A172 (cell line): ENCODE data around the gene PAK2. TPM values are rescaled to one million over a fixed set of nuclear protein-coding genes. Genes with fewer than 3 reads are reported as not detected.
"Not testable (repeated sequence)": the region's sequence is repeated elsewhere in the genome, so short reads cannot be mapped to it uniquely, and the experiment has no call there.

Experiments
- DNase-seq: peaks from one replicate; pipeline ENCODE4 v3.0.0-alpha.2; 2015; ENCODE audit warnings: low spot score
- total RNA-seq: library from RNA; depleted of rRNA; stranded (reverse); fragments of >200 nt; shearing (Covaris generic); gene quantifications from 2 replicates; pipeline ENCODE4 v1.2.3, GENCODE V29; 2014

Gene PAK2
- total RNA-seq, 1 experiment from 2014 or later = 54.0 TPM

DNA sequence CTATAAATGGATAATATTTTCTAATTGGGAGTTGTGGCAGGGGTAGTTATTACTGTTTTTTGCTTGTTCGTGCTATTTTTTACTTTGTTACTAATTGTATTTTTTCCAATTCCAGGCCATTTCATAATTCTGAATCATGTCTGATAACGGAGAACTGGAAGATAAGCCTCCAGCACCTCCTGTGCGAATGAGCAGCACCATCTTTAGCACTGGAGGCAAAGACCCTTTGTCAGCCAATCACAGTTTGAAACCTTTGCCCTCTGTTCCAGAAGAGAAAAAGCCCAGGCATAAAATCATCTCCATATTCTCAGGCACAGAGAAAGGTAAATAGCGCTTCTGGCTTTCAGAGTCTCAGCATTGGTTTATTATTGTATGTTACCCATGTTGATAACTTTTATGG is 42.9 kb downstream of the PAK2 start:
- DNase-seq = no peak

GRCh38 chr3:196788528-196788927 is 48.9 kb downstream of the PAK2 start:
- DNase-seq = no peak

GRCh38 chr3:196789885-196790359 is 50.3 kb downstream of the PAK2 start:
- DNase-seq = peak; percentile 12

- DNase-seq = no peak
These were observed 51.0 kb downstream of the PAK2 start for GRCh38 chr3:196790636-196791035.

GRCh38 chr3:196792771-196793170 is 53.1 kb downstream of the PAK2 start:
- peak; percentile 81 for DNase-seq

GRCh38 chr3:196793246-196793645 is 53.6 kb downstream of the PAK2 start:
- peak; percentile 98 for DNase-seq

DNA sequence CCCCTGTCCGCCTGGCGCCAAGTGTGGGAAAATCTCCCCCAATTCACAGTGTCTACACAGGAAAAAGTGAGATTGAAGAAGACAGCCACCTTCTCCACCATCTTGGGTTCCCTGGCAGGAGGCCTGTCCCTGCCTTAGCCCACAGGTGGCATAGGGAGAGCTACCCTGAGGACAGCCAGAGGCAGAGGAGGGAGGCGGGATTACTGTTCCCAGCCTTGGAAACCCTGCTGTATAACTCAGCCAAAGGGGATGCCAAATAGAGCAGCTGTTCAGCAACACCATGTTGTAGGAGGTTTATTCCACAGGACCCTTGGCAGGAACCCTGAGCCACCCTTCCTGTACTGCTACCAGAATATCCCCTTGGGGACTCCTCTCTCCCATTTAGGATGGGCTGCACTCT is 54.8 kb downstream of the PAK2 start:
- DNase-seq = no peak

DNA sequence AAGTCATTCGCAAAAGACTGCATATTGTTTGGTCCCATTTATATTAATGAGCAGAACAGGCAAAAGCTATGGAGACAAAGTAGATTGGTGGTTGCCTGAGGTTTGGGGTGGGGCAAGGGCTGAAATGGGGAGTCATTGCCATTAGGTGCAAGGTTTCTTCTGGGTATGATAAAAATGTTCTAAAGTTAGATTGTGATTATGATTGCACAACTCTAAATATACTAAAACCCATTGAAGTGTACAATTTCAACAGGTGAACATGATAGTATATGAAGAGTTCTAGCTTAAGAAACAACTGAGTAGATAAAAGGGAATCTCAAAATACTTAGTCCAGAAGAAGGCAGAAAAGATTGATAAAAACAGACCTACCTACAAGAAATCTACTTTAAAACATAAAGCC is 56.7 kb downstream of the PAK2 start:
- no peak for DNase-seq

DNA sequence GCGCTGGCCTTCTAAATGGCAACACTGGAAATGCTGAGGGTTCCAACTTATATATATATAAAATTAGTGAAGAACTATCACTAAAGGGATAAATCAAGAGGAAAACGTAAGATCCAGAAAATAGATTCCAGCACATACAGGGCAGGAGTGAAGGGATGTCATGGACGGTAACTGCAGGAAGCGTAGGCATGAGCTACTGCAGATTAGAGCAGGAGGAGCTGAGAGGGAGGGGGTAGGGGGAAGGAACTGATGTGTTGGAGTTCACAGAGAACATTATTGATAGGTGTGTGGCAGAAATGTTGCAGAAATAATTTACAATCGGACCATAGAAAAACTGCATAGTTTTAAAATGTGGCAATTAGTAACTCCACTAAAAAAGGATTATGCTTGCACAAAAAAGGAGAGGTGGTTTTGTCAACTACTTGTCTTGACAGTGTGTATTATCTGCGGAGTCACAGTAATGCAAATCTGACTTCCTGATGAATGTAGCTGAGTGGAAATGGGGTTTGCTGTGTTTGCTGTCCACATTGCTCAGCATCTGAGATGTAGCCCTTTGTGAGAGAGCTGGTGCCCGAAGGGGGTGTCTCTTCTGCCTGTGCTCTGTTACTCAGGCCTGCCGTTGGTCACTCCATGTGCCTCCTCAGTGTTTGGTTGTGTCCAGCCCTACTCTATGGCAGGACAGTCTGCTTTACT is 61.2 kb downstream of the PAK2 start:
- no peak for DNase-seq

GRCh38 chr3:196803891-196804468 is 64.3 kb downstream of the PAK2 start:
- DNase-seq = no peak

DNA sequence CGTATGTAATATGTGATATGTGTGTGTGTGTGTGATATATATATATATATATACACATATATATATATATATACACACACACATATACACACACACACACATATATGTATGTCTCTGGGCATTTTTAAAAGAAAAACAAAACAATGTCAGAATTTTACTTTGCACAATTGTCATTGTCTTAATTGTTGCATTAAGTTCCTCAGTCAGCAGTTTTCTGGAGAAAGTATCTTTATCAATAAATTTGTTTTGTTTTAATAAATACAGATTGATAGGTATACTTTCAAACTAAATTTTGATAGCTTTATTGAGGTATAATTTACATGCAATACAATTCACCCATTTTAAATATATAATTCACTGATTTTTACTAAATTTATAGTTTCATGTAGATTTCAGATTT is 65.1 kb downstream of the PAK2 start:
- DNase-seq = no peak

DNA sequence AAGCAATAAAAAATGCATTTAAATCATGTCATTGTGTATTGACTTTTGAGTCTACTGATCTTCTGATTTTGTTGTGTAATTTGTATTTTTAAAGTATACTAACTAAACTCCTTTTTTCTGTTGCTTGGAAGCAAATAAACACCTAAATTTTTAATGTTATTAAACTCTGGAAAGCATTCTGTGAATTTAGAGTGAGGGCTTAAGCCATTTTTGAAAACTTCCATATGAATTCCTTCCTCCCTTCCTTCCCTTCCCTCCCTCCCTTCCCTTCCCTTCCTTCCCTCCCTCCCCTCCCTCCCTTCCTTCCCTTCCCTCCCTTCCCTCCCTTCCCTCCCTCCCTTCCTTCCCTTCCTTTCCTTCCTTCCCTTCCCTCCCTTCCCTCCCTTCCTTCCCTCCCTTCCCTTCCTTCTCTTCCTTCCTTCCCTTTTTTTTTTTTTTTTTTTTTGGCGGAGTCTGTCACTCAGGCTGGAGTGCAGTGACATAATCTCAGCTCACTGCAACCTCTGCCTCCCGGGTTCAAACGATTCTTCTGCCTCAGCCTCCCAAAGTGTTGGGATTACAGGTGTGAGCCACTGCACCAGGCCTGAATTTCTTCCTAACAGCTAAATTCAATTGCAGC is 71.4 kb downstream of the PAK2 start:
- DNase-seq = no peak

DNA sequence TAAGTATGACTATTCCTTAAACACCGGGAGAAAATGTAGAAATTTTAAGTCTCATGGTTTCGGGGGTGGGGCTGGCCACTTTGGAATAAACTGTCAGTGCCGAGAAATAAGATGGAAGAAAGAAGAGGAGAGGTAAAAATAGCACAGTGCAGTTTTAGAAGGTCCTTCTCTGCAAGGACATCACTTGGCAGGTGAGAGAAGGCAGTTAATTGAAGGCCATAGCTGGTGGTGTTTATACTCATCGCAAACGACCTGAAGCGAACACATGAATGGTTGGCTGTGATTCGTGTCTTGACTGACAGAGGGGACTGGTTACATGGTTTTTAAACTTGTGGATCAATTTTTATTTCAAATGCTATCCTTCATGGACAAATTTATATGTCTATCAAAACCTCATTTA is 73.2 kb downstream of the PAK2 start:
- no peak for DNase-seq

DNA sequence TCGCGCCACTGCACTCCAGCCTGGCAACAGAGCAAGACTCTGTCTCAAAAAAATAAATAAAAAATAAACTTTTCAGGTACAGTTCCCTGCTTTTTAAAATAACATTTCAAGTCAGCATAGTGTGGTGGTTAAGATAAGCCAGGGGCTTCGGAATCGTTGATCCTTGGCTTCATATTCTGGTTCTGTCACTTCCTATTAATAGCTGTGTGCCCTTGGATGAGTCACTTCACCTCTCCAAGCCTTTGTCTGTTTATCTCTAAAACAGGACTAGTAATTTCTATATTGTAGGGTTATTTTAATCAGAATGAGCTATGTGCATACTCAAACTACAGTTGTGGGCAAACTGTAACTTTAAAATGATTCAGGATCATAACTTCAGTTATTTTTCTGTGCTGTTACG is 74.2 kb downstream of the PAK2 start:
- DNase-seq = peak; percentile 61

- no peak for DNase-seq
These were observed 82.2 kb downstream of the PAK2 start for GRCh38 chr3:196821806-196822355.

DNA sequence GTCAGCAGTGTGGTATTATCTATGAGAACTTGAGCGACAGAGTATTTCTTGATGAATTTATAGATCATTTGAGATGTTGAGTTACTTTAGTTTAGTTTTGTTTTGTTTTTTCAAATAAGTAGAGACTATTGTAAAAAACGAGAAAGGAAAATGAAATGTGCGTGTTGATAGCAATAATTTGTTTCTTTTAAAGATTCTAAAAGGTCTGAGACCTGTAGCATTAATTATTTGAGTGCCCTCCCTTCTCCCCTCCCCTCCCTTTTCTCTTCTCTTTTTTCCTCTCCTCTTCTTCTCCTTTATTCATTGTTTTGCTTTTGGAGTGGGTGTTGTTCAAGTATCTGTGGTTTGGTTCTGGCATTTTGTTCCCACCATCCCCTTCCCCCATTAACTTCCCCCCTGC is 90.0 kb downstream of the PAK2 start:
- DNase-seq = not testable (repeated sequence)

DNA sequence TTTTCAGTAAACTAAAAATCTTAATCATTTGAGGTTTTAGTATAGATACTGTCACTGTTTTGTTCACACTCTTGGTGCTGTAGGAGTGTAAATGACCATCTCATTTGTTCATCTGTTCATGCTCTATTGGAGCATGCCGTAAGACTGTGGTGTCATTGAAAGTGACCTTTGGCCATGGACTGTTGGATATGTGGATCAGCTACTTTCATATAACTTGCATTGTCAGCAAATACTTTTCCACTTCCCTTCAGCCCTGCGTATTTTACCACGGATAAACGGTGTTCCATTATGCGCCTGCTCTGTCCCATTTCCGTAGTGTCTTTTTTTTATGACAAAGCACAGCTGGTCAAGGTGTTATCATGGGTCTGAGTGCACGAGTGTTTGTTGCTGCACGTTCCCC is 95.4 kb downstream of the PAK2 start:
- no peak for DNase-seq

DNA sequence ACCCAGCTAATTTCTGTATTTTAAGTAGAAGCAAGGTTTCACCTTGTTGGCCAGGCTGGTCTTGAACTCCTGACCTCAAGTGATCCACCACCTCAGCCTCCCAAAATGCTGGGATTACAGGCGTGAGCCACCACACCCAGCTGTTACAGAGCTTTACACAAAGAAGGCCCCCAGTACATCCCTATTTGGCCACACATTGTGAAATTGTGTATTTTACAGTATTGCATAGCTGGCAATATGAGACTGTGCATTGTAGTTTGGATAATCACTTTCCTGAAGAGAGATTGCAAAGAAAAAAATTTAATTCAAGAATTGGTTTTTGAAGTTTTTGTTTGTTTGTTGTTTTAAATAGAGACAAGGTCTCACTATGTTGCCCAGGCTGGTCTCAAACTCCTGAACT is 97.0 kb downstream of the PAK2 start:
- DNase-seq = not testable (repeated sequence)

DNA sequence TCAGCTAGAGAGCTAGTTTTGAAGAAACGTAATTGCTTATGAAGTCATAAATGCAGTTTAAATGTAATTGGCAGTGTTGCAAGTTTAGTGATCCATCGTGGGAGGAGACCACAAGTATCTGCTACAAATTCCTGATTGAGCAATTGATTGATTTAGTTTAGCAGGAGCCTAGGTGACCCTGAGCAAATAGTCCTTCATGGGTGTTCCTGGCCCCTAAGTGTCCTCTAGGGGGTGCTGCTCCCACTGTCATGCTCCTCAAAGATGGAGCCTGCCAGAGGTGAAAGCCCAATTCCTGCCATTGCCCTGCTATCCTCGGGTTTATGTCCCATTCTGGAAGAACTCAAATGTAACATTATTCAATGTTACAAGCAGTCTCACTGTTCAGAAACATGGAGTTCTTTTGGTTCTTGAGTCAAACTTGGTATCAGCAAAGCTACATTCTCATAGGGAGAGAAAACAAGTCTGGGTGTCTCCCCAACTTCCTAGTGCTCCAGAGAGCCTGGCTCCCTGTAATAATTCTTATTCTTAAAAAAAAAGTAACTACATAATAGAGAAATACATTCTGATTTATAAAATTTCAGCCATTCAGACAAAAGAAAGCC is 98.3 kb downstream of the PAK2 start:
- DNase-seq = peak; percentile 49

DNA sequence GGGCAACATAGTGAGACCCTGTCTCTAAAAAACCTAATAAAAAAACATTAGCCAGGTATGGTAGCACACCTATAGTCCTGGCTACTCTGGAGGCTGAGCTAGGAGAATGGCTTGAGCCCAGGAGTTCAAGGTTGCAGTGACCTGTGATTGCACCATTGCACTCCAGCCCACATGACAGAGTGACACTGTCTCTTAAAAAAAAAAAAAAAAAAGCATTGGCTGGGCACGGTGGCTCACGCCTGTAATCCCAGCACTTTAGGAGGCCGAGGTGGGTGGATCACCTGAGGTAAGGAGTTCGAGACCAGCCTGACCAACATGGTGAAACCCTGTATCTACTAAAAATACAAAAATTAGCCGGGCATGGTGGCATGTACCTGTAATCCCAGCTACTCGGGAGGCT is 99.7 kb downstream of the PAK2 start:
- DNase-seq = not testable (repeated sequence)

DNA sequence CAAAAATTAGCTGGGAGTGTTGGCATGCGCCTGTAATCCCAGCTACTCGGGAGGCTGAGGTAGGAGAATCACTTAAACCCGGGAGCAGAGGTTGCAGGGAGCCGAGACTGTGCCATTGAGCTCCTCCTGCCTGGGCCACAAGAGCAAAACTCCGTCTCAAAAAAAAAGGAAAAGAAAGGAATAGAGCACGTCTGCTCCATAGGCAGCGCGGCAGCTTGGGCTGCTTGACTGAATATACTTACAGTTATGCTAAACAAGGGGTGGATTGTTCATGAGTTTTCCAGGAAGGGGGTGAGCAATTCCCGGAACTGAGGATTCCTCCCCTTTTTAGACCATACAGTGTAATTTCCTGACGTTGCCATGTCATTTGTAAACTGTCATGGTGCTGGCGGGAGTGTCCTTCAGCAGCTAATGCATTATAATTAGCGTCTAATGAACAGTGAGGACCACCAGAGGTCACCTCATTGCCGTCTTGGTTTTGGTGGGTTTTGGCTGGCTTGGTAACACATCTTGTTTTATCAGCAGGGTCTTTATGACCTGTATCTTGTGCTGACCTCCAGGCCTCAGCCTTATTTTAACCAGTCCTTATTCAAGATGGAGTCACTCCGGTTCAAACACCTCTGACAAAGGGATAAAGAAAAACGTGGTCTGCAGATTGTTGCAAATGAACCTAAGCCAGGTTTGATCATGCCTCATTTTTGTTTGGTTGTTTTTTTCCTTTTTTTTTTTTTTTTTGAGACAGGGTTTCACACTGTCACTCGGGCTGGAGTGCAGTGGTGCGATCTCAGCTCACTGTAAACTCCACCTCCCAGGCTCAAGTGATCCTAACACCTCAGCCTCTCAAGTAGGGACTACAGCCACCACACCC is 103.1 kb downstream of the PAK2 start:
- no peak for DNase-seq
